OCI-LY1 (cell line): ENCODE data around the gene GDPD1.

Experiments
- H2AFZ ChIP-seq: fragments of 200-600 bp; sonication (generic), shearing (Covaris generic); 2 replicates; pipeline ENCODE4 v1.6.0; 2014; ENCODE audit warnings: antibody characterized with exemption, mild to moderate bottlenecking, low read length
- H3F3A ChIP-seq: fragments of 200-600 bp; sonication (generic), shearing (Covaris generic); 2 replicates; pipeline ENCODE4 v1.6.0; 2014; ENCODE audit warnings: mild to moderate bottlenecking, antibody characterized with exemption, low read length, moderate library complexity; ENCODE audit not compliant: insufficient read depth
- H3K27ac ChIP-seq: fragments of 200-600 bp; sonication (generic); 2 replicates; pipeline ENCODE4 v1.5.1; 2014; ENCODE audit warnings: low read length, mixed run types, mild to moderate bottlenecking, low read depth; ENCODE audit not compliant: poor library complexity, severe bottlenecking
- H3K27me3 ChIP-seq: fragments of 200-600 bp; sonication (generic); 2 replicates; pipeline ENCODE4 v1.6.0; 2014; ENCODE audit warnings: antibody characterized with exemption, mild to moderate bottlenecking, low read length, moderate library complexity; ENCODE audit not compliant: insufficient read depth
- H3K36me3 ChIP-seq: fragments of 200-600 bp; sonication (generic); 2 replicates; pipeline ENCODE4 v1.6.1; 2014; ENCODE audit warnings: mild to moderate bottlenecking, antibody characterized with exemption, low read length, moderate library complexity, mixed read lengths; ENCODE audit not compliant: insufficient read depth
- H3K4me1 ChIP-seq: fragments of 200-600 bp; sonication (generic); 2 replicates; pipeline ENCODE4 v1.5.1; 2014; ENCODE audit warnings: mild to moderate bottlenecking, low read length, moderate library complexity; ENCODE audit not compliant: insufficient read depth, severe bottlenecking
- H3K4me2 ChIP-seq: fragments of 200-600 bp; sonication (generic), shearing (Covaris generic); 2 replicates; pipeline ENCODE4 v1.6.1; 2014; ENCODE audit warnings: low read length
- H3K4me3 ChIP-seq: fragments of 200-600 bp; sonication (generic); 2 replicates; pipeline ENCODE4 v1.5.1; 2014; ENCODE audit warnings: low read length, low read depth, mild to moderate bottlenecking, mixed read lengths; ENCODE audit not compliant: poor library complexity, severe bottlenecking
- H3K79me2 ChIP-seq: fragments of 200-600 bp; shearing (Covaris generic); 2 replicates; pipeline ENCODE4 v1.6.1; 2016; ENCODE audit warnings: mixed run types, low read length, mixed read lengths; ENCODE audit not compliant: insufficient read depth
- H3K9ac ChIP-seq: fragments of 200-600 bp; sonication (generic), shearing (Covaris generic); 2 replicates; pipeline ENCODE4 v1.6.1; 2014; ENCODE audit warnings: mild to moderate bottlenecking, low read length, mixed read lengths
- H3K9me2 ChIP-seq: fragments of 200-600 bp; sonication (generic), shearing (Covaris generic); 2 replicates; pipeline ENCODE4 v1.6.1; 2014; ENCODE audit warnings: low read depth, mild to moderate bottlenecking, low read length, mixed read lengths
- H3K9me3 ChIP-seq: fragments of 200-600 bp; shearing (Covaris generic); 2 replicates; pipeline ENCODE4 v1.6.1; 2014; ENCODE audit warnings: low read length, mixed read lengths
- H4K20me1 ChIP-seq: fragments of 200-600 bp; sonication (generic), shearing (Covaris generic); 2 replicates; pipeline ENCODE4 v1.6.0; 2016; ENCODE audit warnings: mild to moderate bottlenecking, low read length; ENCODE audit not compliant: insufficient read depth
- EZH2 ChIP-seq: fragments of 200-600 bp; sonication (generic), shearing (Covaris generic); IDR thresholded peaks from 2 replicates; pipeline ENCODE4 v1.8.0; 2017; ENCODE audit warnings: borderline replicate concordance, mixed run types, mild to moderate bottlenecking, antibody characterized with exemption, low read length, moderate library complexity, mixed read lengths
- TF ChIP-seq, protein P1 (sequence below): fragments of 200-600 bp; sonication (generic), shearing (Covaris generic); IDR thresholded peaks from 2 replicates; pipeline ENCODE4 v1.5.1; 2017; ENCODE audit warnings: mild to moderate bottlenecking, antibody characterized with exemption, low read length, moderate library complexity, mixed read lengths

The GDPD1 gene

DNA sequence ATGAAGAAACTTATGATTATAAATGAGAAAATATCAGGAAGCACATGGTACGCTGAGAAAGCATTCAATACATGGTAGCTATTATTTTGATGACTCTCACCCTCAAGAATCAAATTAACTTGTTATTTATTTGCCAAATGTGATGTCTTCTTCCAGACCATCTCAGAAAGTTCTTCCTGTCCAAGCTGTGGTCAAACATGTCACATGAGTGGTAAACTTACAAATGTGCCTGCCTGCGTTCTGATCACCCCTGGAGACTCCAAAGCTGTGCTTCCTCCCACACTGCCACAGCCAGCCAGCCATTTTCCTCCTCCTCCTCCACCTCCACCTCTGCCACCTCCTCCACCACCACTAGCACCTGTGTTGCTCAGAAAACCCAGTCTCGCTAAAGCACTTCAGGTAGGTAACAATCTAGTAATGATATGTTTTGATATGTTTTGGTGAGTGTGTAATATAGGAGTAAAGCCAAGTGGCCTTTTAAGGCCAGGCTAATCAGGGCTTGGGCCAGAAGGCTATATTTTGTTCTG lies 26.9 kb upstream of the GDPD1 start:
- Histone ChIP-seq H3F3A (no peaks in the 10 kb centered on the region), H3K9ac (no peak overlapping the region), H3K79me2 (no peaks in the 10 kb centered on the region), H3K27ac (no peak overlapping the region), H3K9me2 (no peaks in the 10 kb centered on the region), H3K9me3 (no peaks in the 10 kb centered on the region), H3K27me3 (no peaks in the 10 kb centered on the region), H3K4me2 (no peak overlapping the region), H2AFZ (no peak overlapping the region), H3K36me3 (peaks cover 80% of the 10 kb centered on the region), H3K4me3 (no peak overlapping the region), H4K20me1 (no peaks in the 10 kb centered on the region), H3K4me1 (no peaks in the 10 kb centered on the region)
- no peak for TF ChIP-seq EZH2
- TF ChIP-seq, protein P1, sequence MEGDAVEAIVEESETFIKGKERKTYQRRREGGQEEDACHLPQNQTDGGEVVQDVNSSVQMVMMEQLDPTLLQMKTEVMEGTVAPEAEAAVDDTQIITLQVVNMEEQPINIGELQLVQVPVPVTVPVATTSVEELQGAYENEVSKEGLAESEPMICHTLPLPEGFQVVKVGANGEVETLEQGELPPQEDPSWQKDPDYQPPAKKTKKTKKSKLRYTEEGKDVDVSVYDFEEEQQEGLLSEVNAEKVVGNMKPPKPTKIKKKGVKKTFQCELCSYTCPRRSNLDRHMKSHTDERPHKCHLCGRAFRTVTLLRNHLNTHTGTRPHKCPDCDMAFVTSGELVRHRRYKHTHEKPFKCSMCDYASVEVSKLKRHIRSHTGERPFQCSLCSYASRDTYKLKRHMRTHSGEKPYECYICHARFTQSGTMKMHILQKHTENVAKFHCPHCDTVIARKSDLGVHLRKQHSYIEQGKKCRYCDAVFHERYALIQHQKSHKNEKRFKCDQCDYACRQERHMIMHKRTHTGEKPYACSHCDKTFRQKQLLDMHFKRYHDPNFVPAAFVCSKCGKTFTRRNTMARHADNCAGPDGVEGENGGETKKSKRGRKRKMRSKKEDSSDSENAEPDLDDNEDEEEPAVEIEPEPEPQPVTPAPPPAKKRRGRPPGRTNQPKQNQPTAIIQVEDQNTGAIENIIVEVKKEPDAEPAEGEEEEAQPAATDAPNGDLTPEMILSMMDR, result no peak

- Histone ChIP-seq H3K79me2 (no peaks in the 10 kb centered on the region), H3K4me3 (no peak overlapping the region), H3K4me1 (no peaks in the 10 kb centered on the region), H3K27ac (no peak overlapping the region), H3K9me2 (no peaks in the 10 kb centered on the region), H3K36me3 (peaks cover 80% of the 10 kb centered on the region), H3K4me2 (no peak overlapping the region), H3K27me3 (no peaks in the 10 kb centered on the region), H4K20me1 (no peaks in the 10 kb centered on the region), H3K9ac (no peak overlapping the region), H3K9me3 (no peaks in the 10 kb centered on the region), H2AFZ (no peak overlapping the region), H3F3A (no peaks in the 10 kb centered on the region)
- no peak for TF ChIP-seq EZH2
- TF ChIP-seq, protein P1, result no peak
These were observed 20.9 kb upstream of the GDPD1 start for GRCh38 chr17:59199398-59199797.

DNA sequence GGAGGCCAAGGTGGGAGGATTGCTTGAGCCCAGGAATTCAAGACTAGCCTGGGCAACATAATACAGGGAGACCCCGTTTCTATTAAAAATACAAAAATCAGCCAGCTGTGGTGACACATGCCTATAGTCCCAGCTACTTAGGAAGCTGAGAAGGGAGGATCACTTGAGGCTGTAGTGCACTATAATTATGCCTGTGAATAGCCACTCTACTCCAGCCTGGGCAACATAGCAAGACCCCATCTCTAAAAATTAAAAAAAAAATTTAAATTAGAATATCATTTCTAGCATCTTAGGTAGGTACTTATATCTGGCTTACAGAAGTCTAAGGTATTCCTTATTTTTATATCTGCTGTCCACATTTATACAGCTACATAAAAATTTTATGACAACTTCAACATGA lies 18.0 kb upstream of the GDPD1 start:
- H3K9me2 ChIP-seq, result no peaks in the 10 kb centered on the region
- H3K27me3 ChIP-seq, result no peaks in the 10 kb centered on the region
- no peaks in the 10 kb centered on the region for H3K9me3 ChIP-seq
- H3K36me3 ChIP-seq, result peaks cover 52% of the 10 kb centered on the region
- no peaks in the 10 kb centered on the region for H3F3A ChIP-seq
- no peak overlapping the region for H3K27ac ChIP-seq
- no peak overlapping the region for H3K4me2 ChIP-seq
- H4K20me1 ChIP-seq, result no peaks in the 10 kb centered on the region
- H3K9ac ChIP-seq, result no peak overlapping the region
- H2AFZ ChIP-seq, result no peak overlapping the region
- no peak overlapping the region for H3K4me3 ChIP-seq
- no peaks in the 10 kb centered on the region for H3K79me2 ChIP-seq
- H3K4me1 ChIP-seq, result no peaks in the 10 kb centered on the region
- TF ChIP-seq, protein P1, result no peak
- no peak for TF ChIP-seq EZH2
